ENCODE data around the gene CRABP1. TPM values are rescaled to one million over a fixed set of nuclear protein-coding genes. Genes with fewer than 3 reads are reported as not detected.
A peak's percentile ranks its signal among the peaks of the same experiment; 100 is the strongest.

CRABP1 gene
- total RNA-seq, 2 experiments from 2014 or later, result 0.36 TPM; not detected in 1

DNA sequence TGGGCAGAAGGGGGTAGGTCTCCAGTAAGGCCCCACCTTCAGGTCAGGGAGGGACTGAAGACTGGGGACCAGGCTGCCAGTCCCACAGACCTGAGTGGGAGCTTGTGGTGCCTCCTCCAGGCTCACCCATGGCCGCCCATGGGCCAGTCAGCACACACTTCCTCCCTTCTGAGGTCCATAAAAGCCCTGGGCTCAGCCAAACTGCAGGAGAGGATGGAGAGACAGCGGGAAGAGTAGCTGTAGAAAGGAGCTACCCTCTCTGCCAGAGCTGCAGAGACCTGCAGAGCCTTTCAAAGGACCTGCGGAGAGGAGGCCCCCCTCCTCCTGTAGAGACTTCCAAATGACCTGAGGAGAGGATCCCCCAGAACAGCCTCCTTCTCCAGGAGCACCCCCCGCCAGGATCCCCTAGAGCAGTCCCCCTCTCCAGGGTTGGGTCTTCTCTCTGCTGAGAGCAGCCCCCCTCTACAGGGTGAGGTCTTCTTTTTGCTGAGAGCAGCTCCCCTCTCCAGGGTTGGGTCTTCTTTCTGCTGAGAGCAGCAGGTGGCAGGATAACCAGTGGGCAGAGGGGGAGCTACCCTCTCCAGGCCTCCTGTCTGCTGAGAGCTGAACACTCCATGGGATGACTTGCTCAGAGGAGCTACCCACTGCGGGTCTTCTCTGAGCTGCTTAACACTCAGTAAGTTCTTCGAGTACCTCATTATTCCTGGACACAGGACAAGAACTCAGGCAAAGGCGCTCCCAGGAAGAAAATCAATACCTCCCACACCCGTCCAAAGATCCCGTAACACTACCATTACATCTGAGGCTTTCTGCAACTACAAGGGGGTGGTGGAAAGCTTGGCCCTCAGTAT, 35.7 kb upstream of the CRABP1 start:
- intact Hi-C loops (cut with micrococcal nuclease), result loop anchor here (5.0 kb wide), 1 partner anchor 118 kb away; no protein-coding TSS in a partner anchor
- CTCF ChIA-PET, result no interaction called here
- ATAC-seq (no peak), DNase-seq (no peak)
- H3K9me3 Mint-ChIP-seq, result no peaks in the 10 kb centered on the region
- no peak overlapping the region for H3K4me3 Mint-ChIP-seq
- H3K27ac Mint-ChIP-seq, result no peak overlapping the region
- POLR2A ChIA-PET, result interaction anchor here (1.2 kb wide), 1 partner anchor 137 kb away, joined by 4 read pairs; no protein-coding TSS in a partner anchor
- TF ChIP-seq, protein P1, sequence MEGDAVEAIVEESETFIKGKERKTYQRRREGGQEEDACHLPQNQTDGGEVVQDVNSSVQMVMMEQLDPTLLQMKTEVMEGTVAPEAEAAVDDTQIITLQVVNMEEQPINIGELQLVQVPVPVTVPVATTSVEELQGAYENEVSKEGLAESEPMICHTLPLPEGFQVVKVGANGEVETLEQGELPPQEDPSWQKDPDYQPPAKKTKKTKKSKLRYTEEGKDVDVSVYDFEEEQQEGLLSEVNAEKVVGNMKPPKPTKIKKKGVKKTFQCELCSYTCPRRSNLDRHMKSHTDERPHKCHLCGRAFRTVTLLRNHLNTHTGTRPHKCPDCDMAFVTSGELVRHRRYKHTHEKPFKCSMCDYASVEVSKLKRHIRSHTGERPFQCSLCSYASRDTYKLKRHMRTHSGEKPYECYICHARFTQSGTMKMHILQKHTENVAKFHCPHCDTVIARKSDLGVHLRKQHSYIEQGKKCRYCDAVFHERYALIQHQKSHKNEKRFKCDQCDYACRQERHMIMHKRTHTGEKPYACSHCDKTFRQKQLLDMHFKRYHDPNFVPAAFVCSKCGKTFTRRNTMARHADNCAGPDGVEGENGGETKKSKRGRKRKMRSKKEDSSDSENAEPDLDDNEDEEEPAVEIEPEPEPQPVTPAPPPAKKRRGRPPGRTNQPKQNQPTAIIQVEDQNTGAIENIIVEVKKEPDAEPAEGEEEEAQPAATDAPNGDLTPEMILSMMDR (IDR thresholded peaks at IDR 0.05), result no peak
- no peaks in the 10 kb centered on the region for H3K36me3 Mint-ChIP-seq (ENCODE audit: low read depth)
- H3K4me1 Mint-ChIP-seq (ENCODE audit: low read depth), result peaks cover 10% of the 10 kb centered on the region
- H3K27me3 Mint-ChIP-seq, result peaks cover 5% of the 10 kb centered on the region

DNA sequence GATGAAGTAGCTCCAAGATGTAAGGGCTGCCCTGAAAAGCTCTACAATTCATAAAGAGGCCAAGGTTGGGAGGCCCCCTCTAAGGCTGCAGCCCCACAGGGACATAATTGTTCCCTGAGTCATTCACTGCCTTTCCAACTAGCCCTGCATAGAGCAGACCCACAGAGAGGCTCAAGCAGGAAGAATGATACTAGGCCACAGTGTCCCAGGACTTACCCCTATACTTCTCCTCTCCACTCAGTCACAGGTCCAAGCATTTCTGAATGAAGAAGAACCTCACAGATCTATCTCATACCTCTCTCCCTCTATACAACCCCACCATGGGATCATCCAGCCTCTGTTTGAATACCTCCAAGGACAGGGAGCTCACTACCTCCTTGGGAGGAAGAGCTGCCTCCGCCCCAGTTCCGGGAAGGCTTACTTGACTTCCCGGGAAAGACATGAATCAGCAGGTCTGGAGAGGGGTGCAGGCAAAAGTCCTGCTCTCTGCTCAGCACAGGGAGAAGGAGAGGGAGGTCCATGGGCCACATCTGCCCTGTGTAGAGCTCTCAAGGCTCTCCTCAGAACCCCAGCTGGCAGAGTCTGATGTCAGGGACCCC, 33.9 kb upstream of the CRABP1 start:
- Mint-ChIP-seq H3K9me3 (no peaks in the 10 kb centered on the region), H3K4me1 (ENCODE audit: low read depth) (peaks cover 9% of the 10 kb centered on the region), H3K36me3 (ENCODE audit: low read depth) (no peaks in the 10 kb centered on the region), H3K27me3 (peaks cover 5% of the 10 kb centered on the region), H3K27ac (no peak overlapping the region), H3K4me3 (no peak overlapping the region)
- ATAC-seq (no peak), DNase-seq (no peak)
- intact Hi-C loops (cut with micrococcal nuclease), result loop anchor here (5.0 kb wide), 1 partner anchor 116 kb away; no protein-coding TSS in a partner anchor
- ChIA-PET CTCF (interaction anchor here (1.1 to 1.2 kb wide), 4 partner anchors 11 to 131 kb away, joined by 3 to 5 read pairs (median 3); partner anchors contain the start of gene IREB2), POLR2A (no interaction called here)
- TF ChIP-seq, protein P1 (IDR thresholded peaks at IDR 0.05), result no peak

DNA sequence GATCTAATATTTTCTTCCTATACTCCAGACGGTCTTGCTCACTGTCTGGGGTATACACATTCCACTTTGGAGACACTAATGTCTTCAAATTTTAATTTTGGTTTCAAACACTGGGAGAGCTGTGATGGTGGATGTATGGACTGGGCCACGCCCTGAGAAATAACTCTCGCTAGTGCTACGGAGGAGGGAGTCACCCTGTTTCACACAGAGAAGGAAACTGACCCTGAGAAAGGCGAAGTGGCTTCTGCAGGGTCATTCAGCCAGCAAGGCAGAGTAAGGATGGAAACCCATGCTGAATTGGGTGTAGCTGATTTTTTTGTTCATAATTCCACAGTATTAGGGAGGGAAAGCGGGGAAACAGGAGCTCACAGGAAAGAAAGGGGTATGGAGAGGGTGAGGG, 32.2 kb upstream of the CRABP1 start:
- Mint-ChIP-seq H3K27ac (no peak overlapping the region), H3K27me3 (peaks cover 5% of the 10 kb centered on the region), H3K4me3 (no peak overlapping the region), H3K9me3 (no peaks in the 10 kb centered on the region), H3K4me1 (ENCODE audit: low read depth) (no peaks in the 10 kb centered on the region), H3K36me3 (ENCODE audit: low read depth) (no peaks in the 10 kb centered on the region)
- DNase-seq, result no peak
- intact Hi-C loops (cut with micrococcal nuclease), result loop anchor here (5.0 kb wide), 1 partner anchor 114 kb away; no protein-coding TSS in a partner anchor
- no peak for ATAC-seq
- TF ChIP-seq, protein P1 (IDR thresholded peaks at IDR 0.05), result no peak
- ChIA-PET POLR2A (no interaction called here), CTCF (interaction anchor here (0.6 to 1.9 kb wide), 12 partner anchors 9 to 408 kb away, joined by 3 to 10 read pairs (median 3); partner anchors contain the start of gene SKIC8)

DNA sequence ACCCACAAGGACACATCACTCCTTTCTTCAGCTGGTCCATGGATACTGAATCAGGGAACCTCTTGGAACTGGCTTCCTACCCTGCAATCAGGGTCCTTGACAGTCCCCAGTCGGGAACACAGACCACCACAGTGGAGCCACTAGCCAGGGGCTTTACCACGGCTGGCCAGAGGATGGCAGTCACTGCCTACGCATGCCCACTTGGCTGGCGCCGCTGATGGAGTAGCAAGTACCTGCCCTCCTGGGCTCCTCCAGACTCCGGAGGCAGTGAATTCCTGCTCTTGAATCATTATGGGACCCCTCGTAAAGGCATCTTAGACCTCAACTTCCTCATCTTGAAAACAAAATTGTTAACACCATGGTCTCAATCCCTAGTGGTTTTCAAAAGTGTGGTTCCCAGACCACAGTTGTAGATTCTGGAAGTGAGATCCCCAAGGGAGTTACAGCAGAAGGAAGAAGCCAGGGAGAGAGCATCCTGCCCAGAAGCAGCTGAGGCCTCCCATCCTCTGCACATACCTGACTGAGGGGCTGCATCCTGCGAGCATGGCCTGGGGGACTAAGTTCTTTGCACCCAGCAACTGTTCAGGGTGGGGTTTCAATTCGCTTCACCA, 31.6 kb upstream of the CRABP1 start:
- DNase-seq (peak; percentile 80), ATAC-seq (peak; percentile 98)
- Mint-ChIP-seq H3K9me3 (no peaks in the 10 kb centered on the region), H3K27ac (no peak overlapping the region), H3K27me3 (peaks cover 5% of the 10 kb centered on the region), H3K4me1 (ENCODE audit: low read depth) (no peaks in the 10 kb centered on the region), H3K4me3 (no peak overlapping the region), H3K36me3 (ENCODE audit: low read depth) (no peaks in the 10 kb centered on the region)
- POLR2A ChIA-PET, result interaction anchor here (1.6 kb wide), 1 partner anchor 9 kb away, joined by 6 read pairs; the partner anchor contains the start of gene SKIC8
- CTCF ChIA-PET, result interaction anchor here (0.6 to 2.6 kb wide), 19 partner anchors 9 to 401 kb away, joined by 3 to 15 read pairs (median 3); partner anchors contain the start of gene SKIC8
- TF ChIP-seq, protein P1 (IDR thresholded peaks at IDR 0.05), result peak; percentile 74
- intact Hi-C loops (cut with micrococcal nuclease), result loop anchor here (5.0 kb wide), 1 partner anchor 114 kb away; no protein-coding TSS in a partner anchor
